PC-3 (cell line): ENCODE measurements around the gene TFDP2.
A peak's percentile ranks its signal among the peaks of the same experiment; 100 is the strongest.

Experiments used
- CTCF ChIP-seq: fragments of 300-600 bp; sonication (generic); conservative IDR thresholded peaks from 2 replicates; pipeline ENCODE4 v1.5.1; 2017; ENCODE audit warnings: antibody characterized with exemption, low read depth, mild to moderate bottlenecking, low read length
- EZH2 ChIP-seq: fragments of 300-600 bp; sonication (generic); IDR thresholded peaks from one replicate; pipeline ENCODE4 v1.6.1; 2017; ENCODE audit warnings: antibody characterized with exemption, mild to moderate bottlenecking, low read length; ENCODE audit not compliant: unreplicated experiment
- EZH2phosphoT487 ChIP-seq: fragments of 300-600 bp; sonication (generic); IDR thresholded peaks from 2 replicates; pipeline ENCODE4 v1.6.1; 2018; ENCODE audit warnings: mild to moderate bottlenecking, antibody characterized with exemption, low read length, borderline replicate concordance

- TF ChIP-seq CTCF (0 out of 2 replicates have a peak, but pooled peaks have one; percentile 34), EZH2 (no peak), EZH2phosphoT487 (no peak)
These were observed 3.0 kb upstream of the TFDP2 start for GRCh38 chr3:142152384-142152783.
